HG03469 (cell line): ENCODE data around the gene KRTAP9-7.

ENCODE experiments used
- ATAC-seq: cut with Tn5 transposase; IDR thresholded peaks from one replicate; pipeline ENCODE4 v1.9.1; 2021; ENCODE audit warnings: mild to moderate bottlenecking, moderate library complexity, moderate number of reproducible peaks; ENCODE audit not compliant: unreplicated experiment

KRTAP9-7 gene

GRCh38 chr17:41318231-41318630 is 42.7 kb downstream of the KRTAP9-7 start:
- no peak for ATAC-seq

GRCh38 chr17:41322094-41322902 is 46.8 kb downstream of the KRTAP9-7 start:
- ATAC-seq, result no peak

- ATAC-seq, result no peak
Measured at GRCh38 chr17:41322903-41323895, 47.7 kb downstream of the KRTAP9-7 start.

GRCh38 chr17:41324180-41325075 is 48.9 kb downstream of the KRTAP9-7 start:
- ATAC-seq, result no peak

GRCh38 chr17:41325126-41325525 is 49.6 kb downstream of the KRTAP9-7 start:
- ATAC-seq, result no peak

GRCh38 chr17:41325611-41326010 is 50.1 kb downstream of the KRTAP9-7 start:
- no peak for ATAC-seq
